Mesothelial cell of epicardium (in vitro differentiated cells): ENCODE measurements around the gene ZNF416. TPM values are rescaled to one million over a fixed set of nuclear protein-coding genes. Genes with fewer than 3 reads are reported as not detected.

Experiments used
- DNase-seq, 2 experiments: peaks; one replicate each; pipeline ENCODE4 v3.0.0; 2021; ENCODE audit warnings: low spot score in 2 of 2; ENCODE audit not compliant: unreplicated experiment in 2 of 2
- H3K27ac Mint-ChIP-seq: 2 replicates; pipeline ENCODE4 v1.8.0; 2021; ENCODE audit warnings: mixed read lengths
- H3K27me3 Mint-ChIP-seq: 2 replicates; pipeline ENCODE4 v1.8.0; 2021; ENCODE audit warnings: low read depth, mixed read lengths
- H3K36me3 Mint-ChIP-seq: 2 replicates; pipeline ENCODE4 v1.8.0; 2021; ENCODE audit warnings: mixed read lengths
- H3K4me1 Mint-ChIP-seq: 2 replicates; pipeline ENCODE4 v1.8.0; 2021; ENCODE audit warnings: mixed read lengths
- H3K4me3 Mint-ChIP-seq: 2 replicates; pipeline ENCODE4 v1.8.0; 2021; ENCODE audit warnings: mild to moderate bottlenecking, moderate library complexity, mixed read lengths
- H3K9me3 Mint-ChIP-seq: 2 replicates; pipeline ENCODE4 v1.8.0; 2021; ENCODE audit warnings: mixed read lengths
- CTCF ChIP-seq: fragments of 200-600 bp; sonication (generic); IDR thresholded peaks from one replicate; pipeline ENCODE4 v1.5.0; 2021; ENCODE audit warnings: antibody characterized with exemption; ENCODE audit not compliant: unreplicated experiment
- total RNA-seq: library from RNA; stranded (reverse); gene quantifications from 3 replicates; pipeline ENCODE4 v1.2.1, GENCODE V29; 2021

Gene ZNF416
- total RNA-seq, 1 donor from 2014 or later = 10.0 TPM

DNA sequence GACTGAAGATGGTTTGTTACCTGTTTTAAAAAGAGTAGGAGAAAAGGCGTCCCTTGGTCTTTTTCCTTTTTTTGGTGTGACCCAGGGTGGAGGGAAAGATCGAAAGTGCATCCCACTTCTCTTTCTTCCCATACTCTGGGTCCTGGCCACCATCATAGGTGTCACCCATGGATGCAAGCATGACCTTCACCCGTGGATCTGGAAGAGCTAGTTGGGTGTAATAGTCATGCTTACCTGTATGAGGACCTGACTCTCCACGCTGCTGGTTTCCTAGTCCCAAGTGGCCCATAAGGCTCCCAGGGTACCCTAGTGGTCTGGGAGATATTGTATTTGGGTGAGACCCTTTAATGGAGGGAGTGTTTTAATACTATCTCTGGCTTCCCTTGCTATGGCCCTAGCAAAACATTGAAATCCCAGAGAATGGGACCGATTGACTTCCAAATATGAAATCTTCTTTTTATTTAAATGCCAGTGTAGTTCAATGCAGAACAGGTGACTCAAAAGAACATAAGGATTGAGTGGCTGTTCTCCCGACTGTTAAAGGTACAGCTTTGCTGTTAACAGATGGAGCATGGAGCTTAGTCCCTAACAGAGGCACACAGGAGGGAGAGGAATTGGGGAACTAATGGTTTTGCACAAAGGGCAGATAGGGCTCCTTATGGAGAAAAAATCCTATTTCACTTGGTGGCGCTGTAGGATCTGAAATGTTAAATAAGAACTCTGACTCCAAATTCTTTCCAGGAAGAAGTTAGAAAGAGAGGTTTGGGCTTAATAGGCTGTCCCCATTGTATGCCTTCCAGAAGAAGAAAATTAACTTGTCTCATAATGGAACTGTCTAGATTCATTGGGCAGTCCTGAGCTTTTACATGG lies 12.1 kb downstream of the ZNF416 start:
- peaks cover 75% of the 10 kb centered on the region for H3K9me3 Mint-ChIP-seq
- no peak for DNase-seq
- no peaks in the 10 kb centered on the region for H3K4me1 Mint-ChIP-seq
- no peak overlapping the region for H3K27ac Mint-ChIP-seq
- H3K4me3 Mint-ChIP-seq = no peak overlapping the region
- no peak for TF ChIP-seq CTCF
- no peaks in the 10 kb centered on the region for H3K27me3 Mint-ChIP-seq
- peaks cover 45% of the 10 kb centered on the region for H3K36me3 Mint-ChIP-seq

DNA sequence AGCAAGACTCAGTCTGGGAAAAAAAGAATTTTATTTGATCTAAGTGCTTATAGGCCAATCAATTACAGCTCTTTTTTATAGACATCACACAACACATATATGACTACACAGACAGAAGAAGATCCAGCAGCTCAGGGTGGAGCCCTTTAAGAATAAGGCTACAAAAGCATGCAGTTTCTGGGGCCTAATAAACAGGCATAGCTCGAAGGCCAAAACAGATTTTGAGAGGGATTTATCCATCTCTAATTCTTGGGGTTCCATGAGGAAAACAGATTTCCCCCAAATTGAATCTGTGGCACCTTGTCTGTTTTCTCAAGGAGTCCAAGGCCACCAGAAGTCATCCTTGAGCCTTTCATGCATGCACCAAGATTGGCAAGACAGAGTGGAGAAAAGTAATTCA lies 15.2 kb downstream of the ZNF416 start:
- no peak overlapping the region for H3K4me3 Mint-ChIP-seq
- no peak for TF ChIP-seq CTCF
- DNase-seq = no peak
- H3K36me3 Mint-ChIP-seq = peaks cover 28% of the 10 kb centered on the region
- no peaks in the 10 kb centered on the region for H3K27me3 Mint-ChIP-seq
- no peak overlapping the region for H3K27ac Mint-ChIP-seq
- peaks cover 2% of the 10 kb centered on the region for H3K4me1 Mint-ChIP-seq
- peaks cover 71% of the 10 kb centered on the region for H3K9me3 Mint-ChIP-seq

DNA sequence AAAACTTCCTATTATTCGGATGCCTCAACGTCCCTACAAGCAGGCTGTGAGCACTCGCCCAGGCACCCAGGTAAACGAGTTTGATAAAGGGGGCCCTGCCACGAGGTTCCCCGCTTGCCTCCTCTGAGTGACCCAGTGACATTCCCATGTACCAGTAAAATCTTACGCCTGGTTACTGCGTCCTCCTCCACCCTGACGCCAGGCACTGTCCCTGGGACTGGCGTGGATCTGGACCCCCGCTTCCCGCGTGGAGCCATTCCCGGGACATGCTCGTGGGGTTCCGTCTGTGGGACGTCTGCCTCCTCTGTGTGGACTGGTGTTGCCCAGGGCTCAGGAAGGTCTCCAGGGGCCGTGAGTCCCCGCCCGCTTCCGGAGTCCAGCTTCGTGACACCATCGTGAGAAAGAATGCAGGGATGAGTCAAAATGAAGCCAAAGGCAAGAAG lies 18.6 kb downstream of the ZNF416 start:
- Mint-ChIP-seq H3K4me1 (peaks cover 13% of the 10 kb centered on the region), H3K27me3 (no peaks in the 10 kb centered on the region), H3K9me3 (peaks cover 42% of the 10 kb centered on the region), H3K4me3 (peak overlapping the region; percentile 96), H3K27ac (peak overlapping the region; percentile 93), H3K36me3 (peaks cover 41% of the 10 kb centered on the region)
- DNase-seq = no peak
- no peak for TF ChIP-seq CTCF

GRCh38 chr19:57559404-57560025 lies 19.2 kb downstream of the ZNF416 start, which contains the start of gene ZNF550:
TSS of gene ZNF550 (minus strand) at chr19:57559863. CDS start at chr19:57559682, 181 bp downstream.
- peaks cover 47% of the 10 kb centered on the region for H3K36me3 Mint-ChIP-seq
- H3K4me1 Mint-ChIP-seq = peaks cover 13% of the 10 kb centered on the region
- H3K27me3 Mint-ChIP-seq = no peaks in the 10 kb centered on the region
- peaks cover 46% of the 10 kb centered on the region for H3K9me3 Mint-ChIP-seq
- H3K4me3 Mint-ChIP-seq = peak within 1 kb of the TSS; percentile 96
- DNase-seq = peak; percentile 66 to 83
- TF ChIP-seq CTCF = no peak
- peak within 1 kb of the TSS; percentile 93 for H3K27ac Mint-ChIP-seq

- no peak for TF ChIP-seq CTCF
- Mint-ChIP-seq H3K9me3 (peaks cover 46% of the 10 kb centered on the region), H3K27ac (peak overlapping the region; percentile 93), H3K4me3 (peak overlapping the region; percentile 96), H3K36me3 (peaks cover 52% of the 10 kb centered on the region), H3K27me3 (no peaks in the 10 kb centered on the region), H3K4me1 (peaks cover 13% of the 10 kb centered on the region)
- peak in 1 of 2 experiments; percentile 37 for DNase-seq
Observed at GRCh38 chr19:57559008-57559403, 19.7 kb downstream of the ZNF416 start.
